Measurements from ENCODE around the gene HSP90AA1. TPM values are rescaled to one million over a fixed set of nuclear protein-coding genes. Genes with fewer than 3 reads are reported as not detected.

The HSP90AA1 gene
- total and polyA plus RNA-seq, 2 donors (not counting 1 experiment from before 2014, with no cell fraction given) = 190 to 222 TPM

- no peak overlapping the region for H3K27ac ChIP-seq (ENCODE audit: low read length in 2 of 2)
- no peaks in the 10 kb centered on the region for H3K36me3 ChIP-seq (replicated peaks in 1 of 2; ENCODE audit: control extremely low read depth in 1 of 2, control insufficient read depth in 1 of 2, extremely low read depth in 1 of 2, insufficient read depth in 2 of 2, low read length in 1 of 2)
- DNase-seq (no peak), ATAC-seq (ENCODE audit: low read depth) (no peak)
- no peaks in the 10 kb centered on the region for H3K27me3 Mint-ChIP-seq
- no peak overlapping the region for H3K4me3 ChIP-seq (ENCODE audit: control extremely low read depth in 1 of 5, extremely low read depth in 1 of 5, insufficient read depth in 1 of 5, low read depth in 2 of 5, low read length in 4 of 5)
- no peak for TF ChIP-seq EZH2 (IDR thresholded peaks at IDR 0.05; ENCODE audit: borderline replicate concordance, insufficient read depth, low read depth, low read length, poor library complexity, severe bottlenecking)
- TF ChIP-seq, protein P1, sequence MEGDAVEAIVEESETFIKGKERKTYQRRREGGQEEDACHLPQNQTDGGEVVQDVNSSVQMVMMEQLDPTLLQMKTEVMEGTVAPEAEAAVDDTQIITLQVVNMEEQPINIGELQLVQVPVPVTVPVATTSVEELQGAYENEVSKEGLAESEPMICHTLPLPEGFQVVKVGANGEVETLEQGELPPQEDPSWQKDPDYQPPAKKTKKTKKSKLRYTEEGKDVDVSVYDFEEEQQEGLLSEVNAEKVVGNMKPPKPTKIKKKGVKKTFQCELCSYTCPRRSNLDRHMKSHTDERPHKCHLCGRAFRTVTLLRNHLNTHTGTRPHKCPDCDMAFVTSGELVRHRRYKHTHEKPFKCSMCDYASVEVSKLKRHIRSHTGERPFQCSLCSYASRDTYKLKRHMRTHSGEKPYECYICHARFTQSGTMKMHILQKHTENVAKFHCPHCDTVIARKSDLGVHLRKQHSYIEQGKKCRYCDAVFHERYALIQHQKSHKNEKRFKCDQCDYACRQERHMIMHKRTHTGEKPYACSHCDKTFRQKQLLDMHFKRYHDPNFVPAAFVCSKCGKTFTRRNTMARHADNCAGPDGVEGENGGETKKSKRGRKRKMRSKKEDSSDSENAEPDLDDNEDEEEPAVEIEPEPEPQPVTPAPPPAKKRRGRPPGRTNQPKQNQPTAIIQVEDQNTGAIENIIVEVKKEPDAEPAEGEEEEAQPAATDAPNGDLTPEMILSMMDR (IDR thresholded peaks at IDR 0.05) = no peak
- peaks cover 4% of the 10 kb centered on the region for H3K4me1 Mint-ChIP-seq
- no peaks in the 10 kb centered on the region for H3K9me3 ChIP-seq (ENCODE audit: control extremely low read depth in 1 of 3, control insufficient read depth in 2 of 3, insufficient read depth in 1 of 3, low read length in 2 of 3)
- ChIA-PET CTCF (interaction anchor here (0.6 to 4.4 kb wide), 45 partner anchors 8 to 403 kb away, joined by 3 to 37 read pairs (median 4); partner anchors contain the start of gene WDR20), POLR2A (interaction anchor here (1.2 kb wide), 1 partner anchor 8 kb away, joined by 4 read pairs; no protein-coding TSS in a partner anchor)
- H3K4me3 Mint-ChIP-seq = no peak overlapping the region
- H3K27me3 ChIP-seq (replicated peaks in 1 of 4; ENCODE audit: control extremely low read depth in 1 of 4, control insufficient read depth in 3 of 4, insufficient read depth in 4 of 4, low read length in 3 of 4) = no peaks in the 10 kb centered on the region
- 91% methylated on average over 7 of the region's 8 CpGs for WGBS (ENCODE audit: insufficient coverage)
- no peak overlapping the region for H3K4me2 ChIP-seq (replicated peaks; ENCODE audit: low read depth, low read length, poor library complexity, severe bottlenecking)
- no peak overlapping the region for H2AFZ ChIP-seq (ENCODE audit: insufficient read depth, low read depth, low read length, poor library complexity, severe bottlenecking)
- no peaks in the 10 kb centered on the region for H4K20me1 ChIP-seq (ENCODE audit: control insufficient read depth, insufficient read depth, low read length, poor library complexity, severe bottlenecking)
- peaks cover 0 to 3% of the 10 kb centered on the region in 2 donors for H3K4me1 ChIP-seq (ENCODE audit: control insufficient read depth in 2 of 2, insufficient read depth in 2 of 2, low read length in 2 of 2)
- no peaks in the 10 kb centered on the region for H3K79me2 ChIP-seq (ENCODE audit: control insufficient read depth, insufficient read depth, low read length)
- no peak overlapping the region for H3K9ac ChIP-seq (ENCODE audit: low read length)
- H3K27ac Mint-ChIP-seq = no peak overlapping the region
- intact Hi-C loops (cut with micrococcal nuclease) = loop anchor here (1.0 to 5.0 kb wide), 4 partner anchors 33 to 389 kb away; no protein-coding TSS in a partner anchor
- H3K9me3 Mint-ChIP-seq (ENCODE audit: insufficient read depth) = no peaks in the 10 kb centered on the region
Observed at GRCh38 chr14:102095871-102096568, 9.2 kb upstream of the HSP90AA1 start.

- Histone ChIP-seq H3K4me3 (ENCODE audit: control extremely low read depth in 1 of 5, extremely low read depth in 1 of 5, insufficient read depth in 1 of 5, low read depth in 2 of 5, low read length in 4 of 5) (no peak overlapping the region), H3K9me3 (ENCODE audit: control extremely low read depth in 1 of 3, control insufficient read depth in 2 of 3, insufficient read depth in 1 of 3, low read length in 2 of 3) (no peaks in the 10 kb centered on the region), H3K27me3 (replicated peaks in 1 of 4; ENCODE audit: control extremely low read depth in 1 of 4, control insufficient read depth in 3 of 4, insufficient read depth in 4 of 4, low read length in 3 of 4) (no peaks in the 10 kb centered on the region), H3K36me3 (replicated peaks in 1 of 2; ENCODE audit: control extremely low read depth in 1 of 2, control insufficient read depth in 1 of 2, extremely low read depth in 1 of 2, insufficient read depth in 2 of 2, low read length in 1 of 2) (no peaks in the 10 kb centered on the region), H3K4me1 (ENCODE audit: control insufficient read depth in 2 of 2, insufficient read depth in 2 of 2, low read length in 2 of 2) (peaks cover 0 to 3% of the 10 kb centered on the region in 2 donors), H3K27ac (ENCODE audit: low read length in 2 of 2) (no peak overlapping the region), H2AFZ (ENCODE audit: insufficient read depth, low read depth, low read length, poor library complexity, severe bottlenecking) (no peak overlapping the region), H3K79me2 (ENCODE audit: control insufficient read depth, insufficient read depth, low read length) (no peaks in the 10 kb centered on the region), H3K4me2 (replicated peaks; ENCODE audit: low read depth, low read length, poor library complexity, severe bottlenecking) (no peak overlapping the region), H3K9ac (ENCODE audit: low read length) (no peak overlapping the region), H4K20me1 (ENCODE audit: control insufficient read depth, insufficient read depth, low read length, poor library complexity, severe bottlenecking) (no peaks in the 10 kb centered on the region)
- Mint-ChIP-seq H3K27ac (no peak overlapping the region), H3K4me3 (no peak overlapping the region), H3K9me3 (ENCODE audit: insufficient read depth) (no peaks in the 10 kb centered on the region), H3K27me3 (no peaks in the 10 kb centered on the region), H3K4me1 (peaks cover 6% of the 10 kb centered on the region)
- POLR2A ChIA-PET = no interaction called here
- ATAC-seq (ENCODE audit: low read depth) (no peak), DNase-seq (no peak)
- intact Hi-C loops (cut with micrococcal nuclease) = loop anchor here (5.0 kb wide), 1 partner anchor 48 kb away; no protein-coding TSS in a partner anchor
- TF ChIP-seq, protein P1 (IDR thresholded peaks at IDR 0.05) = no peak
- TF ChIP-seq EZH2 (IDR thresholded peaks at IDR 0.05; ENCODE audit: borderline replicate concordance, insufficient read depth, low read depth, low read length, poor library complexity, severe bottlenecking) = no peak
- WGBS (ENCODE audit: insufficient coverage) = 79% methylated on average over 6 of the region's 6 CpGs
- CTCF ChIA-PET = interaction anchor here (0.6 to 4.4 kb wide), 18 partner anchors 9 to 389 kb away, joined by 3 to 37 read pairs (median 6); partner anchors contain the start of gene WDR20
Observed at GRCh38 chr14:102095231-102095870, 8.5 kb upstream of the HSP90AA1 start.

All from B cell (primary cell).